SK-N-SH treated with all-trans-retinoic acid at 6 μM for 48 hours (cell line): ENCODE results near the gene SNTB2.

Experiments used
- ATAC-seq: fragments of 200-7000 bp; cut with Tn5 transposase; 3 replicates; pipeline ENCODE4 v1.9.1; 2020; ENCODE audit warnings: mild to moderate bottlenecking, moderate library complexity
- BACH2 ChIP-seq: fragments of 250-450 bp; sonication (Bioruptor Pico); IDR thresholded peaks from 2 replicates; pipeline ENCODE4 v1.9.0; 2021; ENCODE audit warnings: mild to moderate bottlenecking, borderline replicate concordance
- CREB5 ChIP-seq: fragments of 250-450 bp; sonication (Bioruptor Pico); IDR thresholded peaks from 2 replicates; pipeline ENCODE4 v1.5.1; 2020; ENCODE audit warnings: low read depth, mild to moderate bottlenecking, moderate library complexity
- CSDC2 ChIP-seq: fragments of 250-450 bp; sonication (Bioruptor Pico); IDR thresholded peaks from 2 replicates; pipeline ENCODE4 v1.5.0; 2020; ENCODE audit warnings: mild to moderate bottlenecking, moderate library complexity
- CSRNP3 ChIP-seq: fragments of 250-450 bp; sonication (Bioruptor Pico); IDR thresholded peaks from 2 replicates; pipeline ENCODE4 v1.5.1; 2021; ENCODE audit warnings: mild to moderate bottlenecking, moderate library complexity
- ESRRG ChIP-seq: fragments of 250-450 bp; sonication (Bioruptor Pico); IDR thresholded peaks from 2 replicates; pipeline ENCODE4 v1.6.1; 2021; ENCODE audit warnings: mild to moderate bottlenecking
- GLIS3 ChIP-seq: fragments of 250-450 bp; sonication (Bioruptor Pico); IDR thresholded peaks from 2 replicates; pipeline ENCODE4 v1.5.0; 2020; ENCODE audit warnings: mild to moderate bottlenecking, moderate library complexity
- ISL1 ChIP-seq: fragments of 250-450 bp; sonication (Bioruptor Pico); IDR thresholded peaks from 2 replicates; pipeline ENCODE4 v2.1.2; 2022; ENCODE audit warnings: mild to moderate bottlenecking, moderate library complexity
- OSR1 ChIP-seq: fragments of 250-450 bp; sonication (Bioruptor Pico); IDR thresholded peaks from 2 replicates; pipeline ENCODE4 v1.8.0; 2022; ENCODE audit warnings: moderate library complexity, mild to moderate bottlenecking, inconsistent platforms
- PATZ1 ChIP-seq: fragments of 250-450 bp; sonication (Bioruptor Pico); IDR thresholded peaks from 2 replicates; pipeline ENCODE4 v1.8.0; 2020; ENCODE audit warnings: mild to moderate bottlenecking, moderate library complexity, borderline replicate concordance
- POU6F1 ChIP-seq: fragments of 250-450 bp; sonication (Bioruptor Pico); IDR thresholded peaks from 2 replicates; pipeline ENCODE4 v1.8.0; 2021; ENCODE audit warnings: low read depth, mild to moderate bottlenecking, moderate library complexity, borderline replicate concordance
- PPARA ChIP-seq: fragments of 250-450 bp; sonication (Bioruptor Pico); IDR thresholded peaks from 2 replicates; pipeline ENCODE4 v1.5.0; 2020; ENCODE audit warnings: mild to moderate bottlenecking, borderline replicate concordance
- RARB ChIP-seq: fragments of 250-450 bp; sonication (Bioruptor Pico); IDR thresholded peaks from 2 replicates; pipeline ENCODE4 v1.8.0; 2021; ENCODE audit warnings: mild to moderate bottlenecking, moderate library complexity
- SNAI2 ChIP-seq: fragments of 250-450 bp; sonication (Bioruptor Pico); IDR thresholded peaks from 2 replicates; pipeline ENCODE4 v1.5.0; 2020; ENCODE audit warnings: mild to moderate bottlenecking, moderate library complexity
- TCF4 ChIP-seq: fragments of 250-450 bp; sonication (Bioruptor Pico); IDR thresholded peaks from 2 replicates; pipeline ENCODE4 v1.8.0; 2021; ENCODE audit warnings: mild to moderate bottlenecking, moderate library complexity, borderline replicate concordance
- TOX ChIP-seq: fragments of 250-450 bp; sonication (Bioruptor Pico); IDR thresholded peaks from 2 replicates; pipeline ENCODE4 v1.8.0; 2021; ENCODE audit warnings: mild to moderate bottlenecking, moderate library complexity, borderline replicate concordance
- TSHZ2 ChIP-seq: fragments of 250-450 bp; sonication (Bioruptor Pico); IDR thresholded peaks from 2 replicates; pipeline ENCODE4 v1.5.0; 2020; ENCODE audit warnings: mild to moderate bottlenecking, moderate library complexity
- ZC3H10 ChIP-seq: fragments of 250-450 bp; sonication (Bioruptor Pico); IDR thresholded peaks from 2 replicates; pipeline ENCODE4 v1.5.1; 2021; ENCODE audit warnings: mild to moderate bottlenecking, moderate library complexity
- ZFP30 ChIP-seq: fragments of 450-650 bp; formaldehyde crosslinking; IDR thresholded peaks from 2 replicates; pipeline ENCODE4 v1.5.0; 2022; ENCODE audit warnings: mild to moderate bottlenecking, moderate library complexity
- ZNF565 ChIP-seq: fragments of 450-650 bp; formaldehyde crosslinking; conservative IDR thresholded peaks from 2 replicates; pipeline ENCODE4 v1.5.0; 2020; ENCODE audit warnings: low read depth, mild to moderate bottlenecking, moderate library complexity
- ZNF70 ChIP-seq: fragments of 450-650 bp; formaldehyde crosslinking; IDR thresholded peaks from 2 replicates; pipeline ENCODE4 v1.5.0; 2020; ENCODE audit warnings: mild to moderate bottlenecking, moderate library complexity
- ZNF8 ChIP-seq: fragments of 450-650 bp; formaldehyde crosslinking; IDR thresholded peaks from 2 replicates; pipeline ENCODE4 v1.5.0; 2020; ENCODE audit warnings: mild to moderate bottlenecking, moderate library complexity

Gene SNTB2

GRCh38 chr16:69241926-69242325 is 55.0 kb downstream of the SNTB2 start:
- no peak for ATAC-seq
- no peak for TF ChIP-seq ZNF565
- TF ChIP-seq ZNF8 (CRISPR knock-in tag) = no peak
- no peak for TF ChIP-seq ESRRG (CRISPR knock-in tag)
- TF ChIP-seq ISL1 (CRISPR knock-in tag) = no peak
- TF ChIP-seq PPARA (CRISPR knock-in tag) = no peak
- TF ChIP-seq TOX (CRISPR knock-in tag) = no peak
- TF ChIP-seq CSRNP3 (CRISPR knock-in tag) = no peak
- TF ChIP-seq ZFP30 (CRISPR knock-in tag) = no peak
- TF ChIP-seq TCF4 (CRISPR knock-in tag) = no peak
- TF ChIP-seq BACH2 = no peak
- TF ChIP-seq PATZ1 (CRISPR knock-in tag) = no peak
- no peak for TF ChIP-seq SNAI2 (CRISPR knock-in tag)
- TF ChIP-seq POU6F1 (CRISPR knock-in tag) = no peak
- no peak for TF ChIP-seq CSDC2 (CRISPR knock-in tag)
- no peak for TF ChIP-seq GLIS3
- no peak for TF ChIP-seq ZNF70
- TF ChIP-seq CREB5 = no peak
- no peak for TF ChIP-seq OSR1 (CRISPR knock-in tag)
- TF ChIP-seq TSHZ2 = no peak

GRCh38 chr16:69243479-69243878 is 56.5 kb downstream of the SNTB2 start:
- peak; percentile 95 for ATAC-seq
- TF ChIP-seq ZNF70 (no peak), OSR1 (CRISPR knock-in tag) (no peak), CSRNP3 (CRISPR knock-in tag) (no peak), ZNF8 (CRISPR knock-in tag) (no peak), PPARA (CRISPR knock-in tag) (no peak), GLIS3 (no peak), ZC3H10 (CRISPR knock-in tag) (no peak), ESRRG (CRISPR knock-in tag) (no peak), RARB (no peak), TSHZ2 (no peak), ZNF565 (no peak)
- TF ChIP-seq, all 23 proteins: peak for 0
